Neutrophil (primary cell): ENCODE data around the gene HSPBAP1.

Source experiments
- H3K27ac ChIP-seq: fragments of 200-600 bp; sonication (generic); 2 replicates; pipeline ENCODE4 v1.5.1; 2016; ENCODE audit warnings: mild to moderate bottlenecking, moderate library complexity
- H3K27me3 ChIP-seq: fragments of 200-600 bp; sonication (generic); 2 replicates; pipeline ENCODE4 v1.6.0; 2016; ENCODE audit warnings: mild to moderate bottlenecking
- H3K36me3 ChIP-seq: fragments of 200-600 bp; sonication (generic); 2 replicates; pipeline ENCODE4 v1.5.1; 2017
- H3K4me1 ChIP-seq, 2 experiments: fragments of 200-600 bp in 1 of 2; sonication (generic) in 1 of 2; 1 replicate in 1 of 2; 2 replicates in 1 of 2; pipeline versions ENCODE4 v1.5.1 to v1.6.1; 2013 to 2016; ENCODE audit warnings: low read depth in 1 of 2, low read length in 1 of 2, mild to moderate bottlenecking in 1 of 2, moderate library complexity in 1 of 2; ENCODE audit not compliant: control insufficient read depth in 1 of 2, insufficient read depth in 1 of 2
- H3K4me3 ChIP-seq, 2 experiments: fragments of 200-600 bp in 1 of 2; sonication (generic) in 1 of 2; 1 replicate in 1 of 2; 2 replicates in 1 of 2; pipeline ENCODE4 v1.5.1; 2013 to 2016; ENCODE audit warnings: low read depth in 1 of 2, low read length in 1 of 2, mild to moderate bottlenecking in 1 of 2, moderate library complexity in 1 of 2
- H3K9me3 ChIP-seq: fragments of 200-600 bp; sonication (generic); 2 replicates; pipeline ENCODE4 v1.5.1; 2016
- TF ChIP-seq, protein P1 (sequence below): fragments of 200-600 bp; sonication (generic); IDR thresholded peaks from 2 replicates; pipeline ENCODE4 v1.5.1; 2016; ENCODE audit warnings: antibody characterized with exemption

The HSPBAP1 gene

DNA sequence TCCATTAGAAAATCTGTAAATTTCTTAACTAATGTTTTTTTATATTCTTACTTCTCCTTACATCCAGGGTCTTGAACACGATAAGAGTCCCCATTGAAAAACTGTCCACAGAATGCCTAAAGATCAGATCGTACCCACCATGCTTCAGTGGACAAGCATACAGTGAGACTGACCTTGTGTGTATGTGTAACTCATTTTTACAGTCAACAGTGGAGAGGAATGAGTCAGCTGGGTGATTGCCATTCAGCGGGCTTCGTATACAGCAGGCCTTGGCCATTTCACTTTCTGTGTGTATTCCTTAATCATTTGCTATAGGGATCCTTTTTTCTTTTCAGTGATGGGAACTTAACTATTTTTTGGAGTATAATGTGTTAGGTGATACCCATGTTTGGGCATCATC, 102.4 kb downstream of the HSPBAP1 start:
- Histone ChIP-seq H3K27me3 (no peaks in the 10 kb centered on the region), H3K4me3 (no peak overlapping the region), H3K27ac (no peak overlapping the region), H3K4me1 (no peaks in the 10 kb centered on the region), H3K36me3 (peaks cover 61% of the 10 kb centered on the region), H3K9me3 (no peaks in the 10 kb centered on the region)
- TF ChIP-seq, protein P1, sequence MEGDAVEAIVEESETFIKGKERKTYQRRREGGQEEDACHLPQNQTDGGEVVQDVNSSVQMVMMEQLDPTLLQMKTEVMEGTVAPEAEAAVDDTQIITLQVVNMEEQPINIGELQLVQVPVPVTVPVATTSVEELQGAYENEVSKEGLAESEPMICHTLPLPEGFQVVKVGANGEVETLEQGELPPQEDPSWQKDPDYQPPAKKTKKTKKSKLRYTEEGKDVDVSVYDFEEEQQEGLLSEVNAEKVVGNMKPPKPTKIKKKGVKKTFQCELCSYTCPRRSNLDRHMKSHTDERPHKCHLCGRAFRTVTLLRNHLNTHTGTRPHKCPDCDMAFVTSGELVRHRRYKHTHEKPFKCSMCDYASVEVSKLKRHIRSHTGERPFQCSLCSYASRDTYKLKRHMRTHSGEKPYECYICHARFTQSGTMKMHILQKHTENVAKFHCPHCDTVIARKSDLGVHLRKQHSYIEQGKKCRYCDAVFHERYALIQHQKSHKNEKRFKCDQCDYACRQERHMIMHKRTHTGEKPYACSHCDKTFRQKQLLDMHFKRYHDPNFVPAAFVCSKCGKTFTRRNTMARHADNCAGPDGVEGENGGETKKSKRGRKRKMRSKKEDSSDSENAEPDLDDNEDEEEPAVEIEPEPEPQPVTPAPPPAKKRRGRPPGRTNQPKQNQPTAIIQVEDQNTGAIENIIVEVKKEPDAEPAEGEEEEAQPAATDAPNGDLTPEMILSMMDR = no peak

DNA sequence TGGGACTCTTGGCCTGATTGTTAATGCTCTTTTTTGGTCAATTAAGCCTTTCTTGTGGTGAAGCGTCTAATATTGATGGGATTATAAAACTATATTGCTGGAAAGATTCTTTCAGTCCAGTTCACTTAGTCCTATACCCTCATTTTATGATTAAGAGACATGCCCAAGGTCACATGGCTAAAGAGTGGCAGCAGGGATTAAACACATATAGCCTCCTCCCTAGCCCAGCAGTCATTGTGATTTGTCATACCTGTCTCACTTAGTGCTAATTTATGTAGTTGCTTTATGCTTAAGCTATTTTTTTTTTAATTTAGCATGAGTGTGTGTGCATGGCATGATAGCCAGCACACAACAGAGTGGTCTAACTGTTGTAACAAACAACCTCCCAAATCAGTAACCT, 103.5 kb downstream of the HSPBAP1 start:
- no peaks in the 10 kb centered on the region for H3K4me1 ChIP-seq
- H3K27ac ChIP-seq = no peak overlapping the region
- H3K9me3 ChIP-seq = no peaks in the 10 kb centered on the region
- TF ChIP-seq, protein P1 = no peak
- H3K36me3 ChIP-seq = peaks cover 59% of the 10 kb centered on the region
- H3K4me3 ChIP-seq = no peak overlapping the region
- no peaks in the 10 kb centered on the region for H3K27me3 ChIP-seq
